GM19455 (cell line): ENCODE measurements around the gene ZNF730.
"Not testable (repeated sequence)": the region's sequence is repeated elsewhere in the genome, so short reads cannot be mapped to it uniquely, and the experiment has no call there.

ENCODE experiments used
- ATAC-seq: cut with Tn5 transposase; IDR thresholded peaks from one replicate; pipeline ENCODE4 v1.9.1; 2021; ENCODE audit not compliant: unreplicated experiment

ZNF730 gene

DNA sequence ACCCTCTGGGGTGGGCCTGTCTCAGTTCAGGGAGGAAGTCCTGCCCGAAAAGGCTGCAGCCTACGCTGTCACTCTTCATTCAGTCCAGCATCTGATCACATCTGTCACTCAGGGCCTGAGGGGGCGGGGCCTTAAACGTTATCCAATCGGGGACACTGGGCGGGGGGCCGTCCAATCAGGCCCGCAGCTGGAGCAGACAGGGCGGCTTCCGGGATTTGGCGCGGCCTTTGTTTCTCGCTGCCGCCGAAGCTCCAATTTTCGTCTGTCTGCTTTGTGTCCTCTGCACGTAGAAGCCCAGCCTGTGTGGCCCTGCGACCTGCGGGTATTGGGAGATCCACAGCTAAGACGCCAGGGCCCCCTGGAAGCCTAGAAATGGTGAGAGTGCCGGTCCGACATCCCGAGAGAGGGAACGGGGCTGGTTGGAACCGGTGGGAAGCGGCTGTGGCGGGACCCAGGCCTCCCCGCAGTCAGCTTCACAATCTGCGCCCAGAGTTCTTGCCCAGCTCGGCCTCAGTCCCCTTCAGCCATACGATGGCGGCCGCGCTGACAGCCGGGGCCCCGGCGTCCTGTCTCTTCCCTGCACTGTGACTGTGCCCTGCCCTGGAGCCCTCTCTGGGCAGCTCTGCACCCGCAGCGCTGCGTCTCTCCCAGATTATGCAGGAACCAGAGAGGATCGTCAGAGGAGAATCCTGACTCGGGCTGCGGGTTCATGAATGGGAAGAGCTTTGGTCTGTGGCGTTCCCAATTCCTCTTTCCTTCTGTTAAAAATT is at the start of gene ZNF730:
ZNF730 (plus strand) TSS at position 224 of the 770 bp plus-strand sequence; CDS start at position 373, 149 bp downstream.
- peak; percentile 90 for ATAC-seq

GRCh38 chr19:23070353-23071146 is 46.3 kb upstream of the ZNF730 start:
- ATAC-seq, result no peak

GRCh38 chr19:23071147-23071511 is 45.7 kb upstream of the ZNF730 start:
- ATAC-seq, result no peak

DNA sequence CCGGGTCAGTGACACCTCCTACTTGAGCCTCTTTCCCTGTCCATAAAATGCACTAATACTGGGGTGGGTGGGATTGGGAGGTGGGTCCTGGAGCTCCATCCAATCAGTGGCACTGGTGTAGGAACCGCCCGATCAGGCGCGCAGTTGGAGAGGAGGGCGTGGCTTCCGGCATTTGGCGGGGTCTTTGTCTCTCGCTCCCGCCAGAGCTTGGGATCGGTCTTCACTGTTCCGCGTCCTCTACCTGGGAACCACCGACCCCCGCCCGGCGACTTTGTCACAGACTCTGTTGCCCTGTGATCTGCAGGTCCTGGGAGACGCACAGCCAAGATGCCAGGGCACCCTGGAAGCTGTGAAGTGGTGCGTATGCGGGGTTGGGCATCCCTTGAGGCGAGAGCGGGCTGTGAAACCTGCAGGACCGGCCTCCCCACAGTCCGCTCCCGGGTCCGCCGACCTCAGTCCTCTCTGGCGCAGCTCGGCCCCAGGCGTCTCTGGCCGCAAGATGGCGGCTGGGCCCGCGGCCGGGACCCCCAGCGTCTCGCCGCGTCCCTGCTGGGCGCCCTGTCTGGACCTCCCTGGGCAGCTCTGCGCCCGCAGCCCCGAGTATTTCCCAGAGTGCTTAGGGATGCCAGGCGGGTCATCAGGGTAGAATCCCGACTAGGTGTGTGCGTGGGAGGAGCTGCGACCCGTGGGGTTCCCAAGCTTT is 41.6 kb upstream of the ZNF730 start:
- no peak for ATAC-seq

DNA sequence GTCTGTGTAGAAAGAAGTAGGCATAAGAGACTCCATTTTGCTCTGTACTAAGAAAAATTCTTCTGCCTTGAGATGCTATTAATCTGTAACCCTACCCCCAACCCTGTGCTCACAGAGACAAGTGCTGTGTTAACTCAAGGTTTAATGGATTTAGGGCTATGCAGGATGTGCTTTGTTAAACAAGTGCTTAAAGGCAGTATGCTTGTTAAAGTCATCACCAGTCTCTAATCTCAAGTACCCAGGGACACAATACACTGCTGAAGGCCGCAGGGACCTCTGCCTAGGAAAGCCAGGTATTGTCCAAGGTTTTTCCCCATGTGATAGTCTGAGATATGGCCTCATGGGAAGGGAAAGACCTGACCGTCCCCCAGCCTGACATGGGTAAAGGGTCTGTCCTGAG is 39.0 kb upstream of the ZNF730 start:
- ATAC-seq, result not testable (repeated sequence)

- no peak for ATAC-seq
These were observed 23.0 kb upstream of the ZNF730 start for GRCh38 chr19:23093832-23094231.

DNA sequence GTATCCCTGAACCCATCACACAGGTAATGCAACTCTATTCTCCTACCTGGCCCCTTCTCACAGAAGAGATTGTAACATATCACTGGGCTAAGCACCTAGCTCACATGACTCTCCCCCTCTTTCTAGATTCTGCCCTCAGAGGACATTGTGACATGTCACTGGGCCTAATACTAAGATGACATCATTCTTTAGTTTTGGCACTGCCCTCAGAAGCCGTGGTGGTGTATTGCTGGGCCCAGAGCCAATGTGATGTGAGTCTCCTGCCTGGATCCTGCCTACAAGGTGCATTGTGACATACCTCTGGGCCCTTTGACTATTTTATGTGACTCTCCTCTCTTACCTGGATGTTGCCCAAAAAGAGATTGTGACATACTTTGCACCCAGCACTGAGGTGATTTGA is 21.4 kb upstream of the ZNF730 start:
- no peak for ATAC-seq

DNA sequence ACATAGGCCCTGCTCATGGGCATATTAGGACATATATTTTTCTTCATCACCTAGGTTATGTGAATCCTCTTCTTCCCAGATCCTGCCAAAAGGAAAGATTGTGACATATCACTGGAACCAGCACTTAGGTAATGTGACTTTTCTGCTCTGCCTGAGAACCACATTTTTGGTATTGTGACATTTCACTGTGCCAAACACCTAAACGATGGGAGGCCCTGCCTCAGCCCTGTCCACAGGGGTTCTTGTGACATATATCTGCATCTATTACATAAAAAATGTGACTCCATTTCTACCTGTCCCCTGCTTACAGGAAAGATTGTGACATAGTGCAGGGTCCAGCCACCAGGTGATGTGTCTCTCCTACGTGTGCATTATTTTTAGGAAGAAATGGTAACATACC is 18.5 kb upstream of the ZNF730 start:
- ATAC-seq, result no peak

- no peak for ATAC-seq
These were observed 17.8 kb upstream of the ZNF730 start for GRCh38 chr19:23098988-23099387.

- ATAC-seq, result no peak
These were observed 16.9 kb upstream of the ZNF730 start for GRCh38 chr19:23099966-23100365.

- ATAC-seq, result no peak
These were observed 15.6 kb upstream of the ZNF730 start for GRCh38 chr19:23101241-23101640.

DNA sequence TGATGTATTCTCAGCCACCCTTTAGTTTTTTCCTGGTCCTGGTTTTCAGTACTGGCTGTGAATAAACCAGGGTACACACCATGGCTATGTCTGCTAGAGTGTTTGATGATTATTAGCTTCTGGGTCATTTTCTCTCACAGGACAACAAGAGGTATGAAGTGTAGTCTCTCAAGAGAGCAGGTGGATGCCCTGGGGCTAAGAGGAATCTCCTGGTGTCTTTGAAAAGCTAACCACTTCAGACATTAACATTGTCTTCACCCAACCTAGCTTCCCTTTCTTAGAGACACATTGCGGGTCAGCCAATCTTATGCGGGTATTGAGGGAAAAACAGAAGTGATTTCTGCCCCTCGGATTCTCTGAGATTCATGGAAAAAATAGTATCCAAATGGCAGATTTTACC is 1.6 kb downstream of the ZNF730 start:
- ATAC-seq, result no peak

DNA sequence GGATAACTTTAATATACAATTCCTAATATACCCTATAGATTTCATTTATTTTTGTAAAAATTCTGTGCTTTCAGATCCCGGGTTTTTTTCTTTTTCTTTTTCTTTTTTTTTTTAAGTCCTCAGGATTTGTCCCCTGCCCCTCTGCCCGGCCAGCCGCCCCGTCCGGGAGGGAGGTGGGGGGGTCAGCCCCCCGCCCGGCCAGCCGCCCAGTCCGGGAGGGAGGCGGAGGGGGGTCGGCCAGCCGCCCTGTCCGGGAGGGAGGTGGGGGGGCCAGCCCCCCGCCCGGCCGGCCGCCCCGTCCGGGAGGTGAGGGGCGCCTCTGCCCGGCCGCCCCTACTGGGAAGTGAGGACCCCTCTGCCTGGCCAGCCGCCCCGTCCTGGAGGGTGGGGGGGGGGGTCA is 17.4 kb downstream of the ZNF730 start:
- ATAC-seq, result not testable (repeated sequence)

GRCh38 chr19:23145617-23146415 is 29.0 kb downstream of the ZNF730 start:
- no peak for ATAC-seq

DNA sequence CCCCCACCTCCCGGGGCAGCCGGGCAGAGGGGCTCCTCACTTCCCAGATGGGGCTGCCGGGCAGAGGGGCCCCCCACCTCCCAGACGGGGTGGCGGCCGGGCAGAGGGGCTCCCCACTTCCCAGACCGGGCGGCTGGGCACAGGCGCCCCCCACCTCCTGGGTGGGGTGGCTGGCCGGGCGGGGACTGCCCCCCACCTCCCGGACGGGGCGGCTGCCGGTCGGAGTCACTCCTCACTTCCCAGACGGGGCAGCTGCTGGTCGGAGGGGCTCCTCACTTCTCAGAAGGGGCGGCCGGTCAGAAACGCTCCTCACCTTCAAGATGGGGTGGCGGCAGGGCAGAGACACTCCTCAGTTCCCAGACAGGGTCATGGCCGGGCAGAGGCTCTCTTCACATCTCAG is 43.9 kb downstream of the ZNF730 start:
- no peak for ATAC-seq

DNA sequence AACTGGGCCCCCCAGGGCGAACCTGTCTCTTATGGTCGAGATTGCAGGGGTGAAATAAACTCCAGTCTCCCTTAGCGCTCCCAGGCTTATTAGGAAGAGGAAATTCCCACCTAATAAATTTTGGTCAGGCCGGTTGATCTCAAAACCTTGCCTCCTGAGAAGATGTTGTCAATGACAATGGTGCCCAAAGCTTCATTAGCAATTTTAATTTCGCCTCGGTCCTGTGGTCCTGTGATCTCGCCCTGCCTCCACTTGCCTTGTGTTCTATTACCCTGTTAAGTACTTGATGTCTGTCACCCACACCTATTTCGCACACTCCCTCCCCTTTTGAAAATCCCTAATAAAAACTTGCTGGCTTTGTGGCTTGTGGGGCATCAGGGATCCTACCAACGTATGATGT is 51.5 kb downstream of the ZNF730 start:
- not testable (repeated sequence) for ATAC-seq

- ATAC-seq, result no peak
These were observed 66.4 kb downstream of the ZNF730 start for GRCh38 chr19:23183251-23183650.

GRCh38 chr19:23190341-23190740 is 73.5 kb downstream of the ZNF730 start:
- ATAC-seq, result no peak
